ENCODE data around the gene ZNF778.
"Not testable (repeated sequence)": the region's sequence is repeated elsewhere in the genome, so short reads cannot be mapped to it uniquely, and the experiment has no call there.

DNA sequence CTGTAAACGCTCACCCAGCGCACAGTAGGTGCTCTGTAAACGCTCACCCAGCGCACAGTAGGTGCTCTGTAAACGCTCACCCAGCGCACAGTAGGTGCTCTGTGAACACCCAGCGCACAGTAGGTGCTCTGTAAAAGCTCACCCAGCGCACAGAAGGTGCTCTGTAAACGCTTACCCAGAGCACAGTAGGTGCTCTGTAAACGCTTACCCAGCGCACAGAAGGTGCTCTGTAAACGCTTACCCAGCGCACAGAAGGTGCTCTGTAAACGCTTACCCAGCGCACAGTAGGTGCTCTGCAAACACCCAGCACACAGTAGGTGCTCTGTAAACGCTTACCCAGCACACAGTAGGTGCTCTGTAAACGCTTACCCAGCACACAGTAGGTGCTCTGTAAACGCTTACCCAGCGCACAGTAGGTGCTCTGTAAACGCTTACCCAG lies 30.9 kb upstream of the ZNF778 start:
- TF ChIP-seq POLR2AphosphoS5 (IDR thresholded peaks at IDR 0.05), result not testable (repeated sequence)
- TF ChIP-seq, protein P1, sequence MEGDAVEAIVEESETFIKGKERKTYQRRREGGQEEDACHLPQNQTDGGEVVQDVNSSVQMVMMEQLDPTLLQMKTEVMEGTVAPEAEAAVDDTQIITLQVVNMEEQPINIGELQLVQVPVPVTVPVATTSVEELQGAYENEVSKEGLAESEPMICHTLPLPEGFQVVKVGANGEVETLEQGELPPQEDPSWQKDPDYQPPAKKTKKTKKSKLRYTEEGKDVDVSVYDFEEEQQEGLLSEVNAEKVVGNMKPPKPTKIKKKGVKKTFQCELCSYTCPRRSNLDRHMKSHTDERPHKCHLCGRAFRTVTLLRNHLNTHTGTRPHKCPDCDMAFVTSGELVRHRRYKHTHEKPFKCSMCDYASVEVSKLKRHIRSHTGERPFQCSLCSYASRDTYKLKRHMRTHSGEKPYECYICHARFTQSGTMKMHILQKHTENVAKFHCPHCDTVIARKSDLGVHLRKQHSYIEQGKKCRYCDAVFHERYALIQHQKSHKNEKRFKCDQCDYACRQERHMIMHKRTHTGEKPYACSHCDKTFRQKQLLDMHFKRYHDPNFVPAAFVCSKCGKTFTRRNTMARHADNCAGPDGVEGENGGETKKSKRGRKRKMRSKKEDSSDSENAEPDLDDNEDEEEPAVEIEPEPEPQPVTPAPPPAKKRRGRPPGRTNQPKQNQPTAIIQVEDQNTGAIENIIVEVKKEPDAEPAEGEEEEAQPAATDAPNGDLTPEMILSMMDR (IDR thresholded peaks at IDR 0.05), result not testable (repeated sequence)
